C4-2B (cell line): Measurements from ENCODE around the gene ADCY1.

Experiments
- H3K27ac ChIP-seq: fragments of 450-650 bp; 2 replicates; pipeline ENCODE4 v1.5.1; 2017
- ZFX ChIP-seq: fragments of 450-650 bp; IDR thresholded peaks from 2 replicates; pipeline ENCODE4 v1.6.1; 2017
- TF ChIP-seq, protein P1 (sequence below): fragments of 450-650 bp; conservative IDR thresholded peaks from 2 replicates; pipeline ENCODE4 v1.5.1; 2017; ENCODE audit warnings: mild to moderate bottlenecking

The ADCY1 gene

GRCh38 chr7:45714521-45714820, 140.3 kb downstream of the ADCY1 start:
- H3K27ac ChIP-seq = no peak overlapping the region
- TF ChIP-seq ZFX = no peak
- TF ChIP-seq, protein P1, sequence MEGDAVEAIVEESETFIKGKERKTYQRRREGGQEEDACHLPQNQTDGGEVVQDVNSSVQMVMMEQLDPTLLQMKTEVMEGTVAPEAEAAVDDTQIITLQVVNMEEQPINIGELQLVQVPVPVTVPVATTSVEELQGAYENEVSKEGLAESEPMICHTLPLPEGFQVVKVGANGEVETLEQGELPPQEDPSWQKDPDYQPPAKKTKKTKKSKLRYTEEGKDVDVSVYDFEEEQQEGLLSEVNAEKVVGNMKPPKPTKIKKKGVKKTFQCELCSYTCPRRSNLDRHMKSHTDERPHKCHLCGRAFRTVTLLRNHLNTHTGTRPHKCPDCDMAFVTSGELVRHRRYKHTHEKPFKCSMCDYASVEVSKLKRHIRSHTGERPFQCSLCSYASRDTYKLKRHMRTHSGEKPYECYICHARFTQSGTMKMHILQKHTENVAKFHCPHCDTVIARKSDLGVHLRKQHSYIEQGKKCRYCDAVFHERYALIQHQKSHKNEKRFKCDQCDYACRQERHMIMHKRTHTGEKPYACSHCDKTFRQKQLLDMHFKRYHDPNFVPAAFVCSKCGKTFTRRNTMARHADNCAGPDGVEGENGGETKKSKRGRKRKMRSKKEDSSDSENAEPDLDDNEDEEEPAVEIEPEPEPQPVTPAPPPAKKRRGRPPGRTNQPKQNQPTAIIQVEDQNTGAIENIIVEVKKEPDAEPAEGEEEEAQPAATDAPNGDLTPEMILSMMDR = no peak

GRCh38 chr7:45715471-45716352, 141.5 kb downstream of the ADCY1 start:
- H3K27ac ChIP-seq = no peak overlapping the region
- no peak for TF ChIP-seq ZFX
- TF ChIP-seq, protein P1 = no peak

- TF ChIP-seq ZFX = no peak
- TF ChIP-seq, protein P1 = no peak
- H3K27ac ChIP-seq = no peak overlapping the region
Observed at GRCh38 chr7:45716380-45717203, 142.4 kb downstream of the ADCY1 start.

GRCh38 chr7:45717537-45718235, 143.5 kb downstream of the ADCY1 start:
- TF ChIP-seq, protein P1 = no peak
- no peak for TF ChIP-seq ZFX
- no peak overlapping the region for H3K27ac ChIP-seq

DNA sequence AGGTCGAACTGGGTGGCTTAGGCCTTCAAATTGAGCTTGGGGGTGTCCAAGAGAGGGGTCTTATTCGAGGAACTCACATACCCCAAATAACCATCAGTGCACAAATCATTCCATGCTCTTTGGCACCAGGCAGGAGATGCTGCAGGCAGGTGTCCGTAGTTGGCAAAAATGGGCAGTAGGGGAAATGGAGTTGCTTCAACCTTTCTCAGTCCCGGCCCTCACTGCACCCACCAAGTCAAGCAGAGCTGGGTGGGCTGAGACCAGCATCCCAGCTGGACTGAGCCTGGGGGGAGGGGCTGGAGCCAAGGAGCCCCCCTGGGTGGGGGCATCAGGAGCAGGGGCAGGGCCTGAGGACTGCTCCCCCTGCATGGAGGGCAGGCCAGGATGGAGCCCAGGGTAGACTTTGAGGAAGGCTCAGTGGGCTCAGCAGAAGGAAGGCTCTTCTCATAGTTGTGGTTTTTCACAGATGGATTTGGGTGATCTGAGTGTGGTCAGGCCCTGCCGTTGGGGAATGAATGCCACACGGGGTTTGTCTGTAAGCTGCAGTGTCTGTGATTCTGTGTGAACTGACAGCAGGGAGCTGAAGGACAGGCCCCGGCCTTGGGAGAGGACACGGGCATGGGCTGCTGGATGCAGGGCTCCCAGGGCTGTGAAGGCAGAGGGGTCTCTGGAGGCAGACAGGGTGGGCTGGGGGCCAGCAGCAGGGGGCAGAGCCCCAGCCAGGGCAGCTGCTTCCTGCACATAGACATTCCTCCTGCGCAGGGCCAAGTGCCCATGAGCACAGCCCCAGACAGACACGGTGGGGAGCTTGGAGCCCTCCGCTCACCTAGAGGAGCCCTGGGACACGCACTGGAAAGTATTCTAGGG, 144.5 kb downstream of the ADCY1 start:
- TF ChIP-seq, protein P1 = no peak
- TF ChIP-seq ZFX = no peak
- H3K27ac ChIP-seq = no peak overlapping the region

- H3K27ac ChIP-seq = no peak overlapping the region
- no peak for TF ChIP-seq ZFX
- TF ChIP-seq, protein P1 = no peak
Observed at GRCh38 chr7:45720989-45721388, 146.8 kb downstream of the ADCY1 start.
